ENCODE data around the gene PTGIR.

PTGIR gene

GRCh38 chr19:46609511-46610412 is 15.1 kb downstream of the PTGIR start:
- H3K4me3 ChIP-seq (ENCODE audit: low read depth, low read length): no peak overlapping the region
- no peak for DNase-seq (ENCODE audit: low read depth)
- no peak for TF ChIP-seq CTCF (conservative IDR thresholded peaks at IDR 0.05; ENCODE audit: low read depth, low read length)

GRCh38 chr19:46608581-46609345 is 16.1 kb downstream of the PTGIR start:
- no peak for TF ChIP-seq CTCF (conservative IDR thresholded peaks at IDR 0.05; ENCODE audit: low read depth, low read length)
- DNase-seq (ENCODE audit: low read depth): no peak
- H3K4me3 ChIP-seq (ENCODE audit: low read depth, low read length): no peak overlapping the region

DNA sequence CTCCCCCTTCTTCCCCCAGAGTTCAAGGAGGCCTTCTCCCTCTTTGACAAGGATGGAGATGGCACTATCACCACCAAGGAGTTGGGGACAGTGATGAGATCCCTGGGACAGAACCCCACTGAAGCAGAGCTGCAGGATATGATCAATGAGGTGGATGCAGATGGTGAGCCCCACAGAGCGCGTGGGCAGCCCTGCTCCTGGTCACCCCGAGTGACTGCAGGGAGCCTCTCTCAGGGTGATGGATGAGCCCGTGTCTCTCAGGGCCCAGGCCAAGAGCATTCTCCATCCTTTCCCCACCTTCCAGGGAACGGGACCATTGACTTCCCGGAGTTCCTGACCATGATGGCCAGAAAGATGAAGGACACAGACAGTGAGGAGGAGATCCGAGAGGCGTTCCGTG is 16.7 kb downstream of the PTGIR start:
- no peak for TF ChIP-seq CTCF (conservative IDR thresholded peaks at IDR 0.05; ENCODE audit: low read depth, low read length)
- DNase-seq (ENCODE audit: low read depth): no peak

GRCh38 chr19:46607448-46607841 is 17.4 kb downstream of the PTGIR start:
- no peak for DNase-seq (ENCODE audit: low read depth)
- no peak overlapping the region for H3K4me3 ChIP-seq (ENCODE audit: low read depth, low read length)
- no peak for TF ChIP-seq CTCF (conservative IDR thresholded peaks at IDR 0.05; ENCODE audit: low read depth, low read length)

More for the DNA sequence above, 16.7 kb downstream of the PTGIR start:
- no peak overlapping the region for H3K4me3 ChIP-seq (ENCODE audit: low read depth, low read length)

DNA sequence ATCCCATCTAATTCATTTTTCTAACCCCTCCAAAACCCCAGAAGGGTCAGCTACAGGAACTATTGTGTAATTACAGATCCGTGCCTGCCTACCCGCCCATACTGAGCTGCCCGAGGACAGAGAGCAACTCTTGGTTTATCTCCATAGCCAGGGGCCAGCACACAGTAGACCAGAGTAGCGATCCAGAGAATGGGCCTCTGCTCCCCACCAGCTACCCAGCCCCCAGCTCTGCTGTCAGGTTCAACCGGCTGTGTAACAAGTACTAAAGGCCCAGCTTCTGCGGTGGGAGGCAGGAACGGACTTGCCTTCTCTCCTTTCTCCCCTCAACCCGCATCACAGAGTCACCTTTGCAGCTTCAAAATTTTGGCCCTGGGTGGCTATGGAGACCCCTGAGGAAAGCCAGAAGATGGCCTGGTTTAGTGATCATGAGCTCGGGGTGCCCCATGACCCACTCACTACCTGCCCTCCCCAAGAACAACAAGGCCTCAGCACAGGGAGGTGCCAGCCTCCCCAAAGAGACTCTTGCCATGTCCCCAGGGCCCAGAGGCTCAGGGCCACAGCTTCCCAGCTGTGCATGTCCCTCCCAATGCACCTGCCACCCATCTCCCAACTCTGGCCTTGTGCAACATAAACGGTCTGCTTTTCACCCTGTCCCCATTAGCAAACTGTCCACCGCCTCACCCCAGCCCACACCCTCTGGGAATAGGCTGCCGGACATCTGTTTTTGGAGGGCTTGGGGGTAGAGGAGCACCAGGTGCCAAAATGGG is 18.0 kb downstream of the PTGIR start:
- no peak overlapping the region for H3K4me3 ChIP-seq (ENCODE audit: low read depth, low read length)
- no peak for TF ChIP-seq CTCF (conservative IDR thresholded peaks at IDR 0.05; ENCODE audit: low read depth, low read length)
- no peak for DNase-seq (ENCODE audit: low read depth)

DNA sequence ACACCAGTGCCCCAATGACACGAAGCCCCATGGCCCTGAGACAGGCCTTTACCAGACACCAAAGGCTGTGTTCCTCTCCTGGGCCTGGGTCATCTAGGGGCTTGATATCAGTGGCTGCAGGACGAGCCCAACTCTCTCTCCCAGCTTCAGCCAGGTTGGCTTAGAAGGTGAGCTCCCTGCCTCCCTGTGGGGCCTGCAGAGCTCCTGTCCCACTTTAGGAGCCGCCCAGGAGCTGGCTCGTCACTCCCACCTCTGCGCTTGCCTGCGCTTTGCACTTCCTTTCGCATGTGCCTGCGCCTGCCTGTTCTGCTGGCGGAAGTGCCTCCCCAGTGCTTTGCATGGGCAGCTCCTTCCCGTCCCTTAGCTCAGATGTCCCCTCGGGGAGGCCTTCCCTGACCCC is 18.9 kb downstream of the PTGIR start:
- DNase-seq (ENCODE audit: low read depth): no peak
- no peak overlapping the region for H3K4me3 ChIP-seq (ENCODE audit: low read depth, low read length)
- no peak for TF ChIP-seq CTCF (conservative IDR thresholded peaks at IDR 0.05; ENCODE audit: low read depth, low read length)

Measured in choroid plexus epithelial cell (primary cell).